ENCODE measurements around the gene TIMM23.
"Not testable (repeated sequence)": the region's sequence is repeated elsewhere in the genome, so short reads cannot be mapped to it uniquely, and the experiment has no call there.

The TIMM23 gene

DNA sequence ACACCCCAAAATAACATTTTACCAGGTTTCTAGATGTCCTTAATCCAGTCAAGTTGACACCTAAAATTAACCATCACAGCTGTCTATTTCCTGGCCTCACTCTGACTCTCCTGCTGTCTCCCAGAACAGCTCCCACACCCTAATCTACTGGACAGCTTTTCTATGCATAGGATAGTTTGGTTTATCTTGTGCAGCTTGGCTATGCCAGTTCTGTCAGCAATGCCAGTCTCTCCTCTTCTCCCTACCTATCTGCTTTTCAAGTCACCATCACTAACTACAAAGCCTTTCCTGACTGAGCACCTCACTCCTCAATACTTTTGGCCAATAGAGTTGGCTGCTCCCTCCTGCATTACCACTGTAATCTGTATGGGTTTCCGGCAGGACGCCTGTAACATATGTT lies 53.1 kb downstream of the TIMM23 start:
- no peak for DNase-seq

DNA sequence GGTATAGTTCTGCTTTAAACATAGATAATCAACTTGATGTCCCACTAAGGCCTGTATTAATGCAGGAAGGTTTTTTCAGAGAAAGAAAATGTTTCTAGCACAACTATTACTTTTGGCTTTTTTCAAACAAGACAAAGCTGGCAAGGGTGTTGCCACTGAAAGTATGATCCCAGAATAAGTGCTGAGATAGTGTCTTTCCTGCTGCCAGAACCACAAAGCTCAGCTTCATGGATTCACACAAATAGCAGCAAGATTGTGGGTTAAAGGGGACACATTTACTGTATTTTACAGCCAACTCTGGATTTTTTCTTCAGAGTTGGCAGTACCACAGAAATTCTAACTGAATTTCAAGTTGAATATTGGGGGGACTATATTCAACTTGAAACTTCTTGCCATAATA lies 53.8 kb downstream of the TIMM23 start:
- no peak for DNase-seq

DNA sequence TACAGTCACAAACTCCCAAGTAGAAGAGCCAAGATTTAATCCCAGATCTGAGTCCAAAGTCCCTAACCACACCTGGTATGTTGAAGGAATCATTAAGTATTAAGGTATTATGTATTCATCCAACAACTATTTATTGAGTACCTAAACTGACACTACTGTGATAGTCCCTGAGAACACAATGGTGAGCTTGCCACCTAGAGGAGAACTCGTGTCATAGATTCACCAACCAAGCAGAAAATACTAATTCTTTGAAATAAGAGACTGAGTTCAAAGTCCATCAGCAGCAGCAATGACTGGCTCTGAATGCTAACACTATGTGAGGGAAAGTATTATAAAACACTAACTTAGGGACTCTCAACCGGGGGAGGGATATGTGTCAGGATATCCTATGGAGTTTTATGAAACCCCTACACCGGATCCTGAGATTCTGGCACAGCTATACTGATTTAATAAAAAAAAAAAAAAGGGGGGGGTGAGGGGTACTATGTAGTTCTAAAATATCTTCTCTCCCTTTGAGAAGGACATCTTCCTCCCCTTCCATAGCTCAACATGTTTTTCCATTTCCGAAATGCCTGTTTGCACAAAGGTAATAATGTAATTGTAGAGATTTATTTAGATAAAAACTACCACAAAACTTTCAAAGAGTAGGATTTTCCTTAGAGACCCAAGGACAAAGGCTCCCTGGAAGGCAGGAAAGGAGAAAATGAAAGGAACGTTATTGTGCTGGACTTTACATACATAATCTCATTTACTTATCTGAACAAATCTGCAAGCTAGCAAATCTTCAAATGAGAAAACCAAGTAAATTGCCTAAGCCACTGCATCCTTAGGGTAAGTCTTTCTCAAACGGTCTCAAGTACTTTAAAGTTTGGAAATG lies 56.5 kb downstream of the TIMM23 start:
- no peak for DNase-seq

DNA sequence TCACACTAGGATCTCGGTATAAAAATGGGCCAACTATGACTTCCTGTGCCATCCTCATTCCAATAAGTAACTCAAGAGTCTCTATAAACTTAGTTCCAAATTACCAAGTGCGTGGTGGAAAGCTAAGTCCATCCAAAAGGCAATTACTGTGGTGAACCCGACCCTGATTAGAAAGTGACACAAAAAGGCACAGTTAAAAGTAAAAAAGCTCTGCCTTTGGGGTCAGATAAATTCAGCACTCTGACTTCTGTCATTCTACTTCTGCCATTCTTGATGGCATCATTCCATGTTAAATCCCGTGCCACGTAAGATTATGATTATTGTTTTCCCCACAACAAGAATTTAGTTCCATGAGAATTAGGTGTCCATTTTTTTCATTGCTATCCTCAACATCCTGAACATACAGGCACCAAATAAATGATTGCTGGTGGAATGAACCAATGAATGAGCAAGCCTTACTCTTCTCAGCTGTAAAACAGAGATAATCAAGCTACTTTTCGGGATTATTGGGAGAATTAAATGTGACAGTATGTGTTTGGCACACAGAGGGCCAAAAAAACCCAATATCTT lies 57.3 kb downstream of the TIMM23 start:
- DNase-seq, result no peak

DNA sequence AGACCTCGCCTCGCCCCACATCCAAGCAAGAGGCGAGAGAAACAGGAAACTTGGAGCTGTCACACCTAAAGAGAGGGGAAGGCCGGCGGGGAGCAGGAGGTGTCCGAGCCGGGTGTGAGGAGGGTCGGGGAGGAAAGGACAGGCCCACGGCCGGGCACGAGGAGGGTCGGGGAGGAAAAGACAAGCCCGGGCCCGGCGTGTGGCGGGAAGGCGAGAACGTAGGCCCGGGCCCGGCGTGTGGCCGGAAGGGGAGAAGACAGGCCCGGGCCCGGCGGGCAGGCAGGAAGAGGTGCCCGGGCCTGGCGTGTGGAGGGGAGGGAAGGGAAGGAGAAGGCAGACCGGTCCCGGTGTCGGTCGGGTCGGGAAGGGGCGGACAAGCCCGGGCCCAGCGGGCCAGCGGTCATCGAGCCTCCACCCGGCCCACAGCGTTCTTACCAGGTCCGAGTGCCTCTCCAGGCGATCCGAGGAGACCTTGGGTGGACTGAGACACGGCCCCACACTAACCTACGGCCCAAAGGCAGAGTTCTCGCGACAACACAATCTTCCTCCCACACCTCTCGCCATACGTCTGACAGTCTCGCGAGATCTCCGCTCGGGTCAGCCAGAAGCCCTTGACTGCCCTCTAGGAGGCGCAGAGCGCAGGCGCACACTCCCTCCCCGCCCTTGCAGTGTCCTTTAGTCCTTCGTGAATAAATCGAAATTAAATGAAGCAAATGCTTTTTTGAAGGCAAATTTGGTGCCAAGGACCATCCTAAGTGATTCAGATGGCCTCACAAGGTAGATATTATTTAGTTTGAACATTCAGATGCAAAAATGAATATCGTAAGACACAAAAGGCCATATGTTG lies 58.0 kb downstream of the TIMM23 start, which contains the start of gene NCOA4:
Gene NCOA4 (minus strand): TSS at position 533 of the 847 bp plus-strand sequence. CDS start 13,943 bp downstream, outside the sequence.
- DNase-seq, result peak; percentile 25

DNA sequence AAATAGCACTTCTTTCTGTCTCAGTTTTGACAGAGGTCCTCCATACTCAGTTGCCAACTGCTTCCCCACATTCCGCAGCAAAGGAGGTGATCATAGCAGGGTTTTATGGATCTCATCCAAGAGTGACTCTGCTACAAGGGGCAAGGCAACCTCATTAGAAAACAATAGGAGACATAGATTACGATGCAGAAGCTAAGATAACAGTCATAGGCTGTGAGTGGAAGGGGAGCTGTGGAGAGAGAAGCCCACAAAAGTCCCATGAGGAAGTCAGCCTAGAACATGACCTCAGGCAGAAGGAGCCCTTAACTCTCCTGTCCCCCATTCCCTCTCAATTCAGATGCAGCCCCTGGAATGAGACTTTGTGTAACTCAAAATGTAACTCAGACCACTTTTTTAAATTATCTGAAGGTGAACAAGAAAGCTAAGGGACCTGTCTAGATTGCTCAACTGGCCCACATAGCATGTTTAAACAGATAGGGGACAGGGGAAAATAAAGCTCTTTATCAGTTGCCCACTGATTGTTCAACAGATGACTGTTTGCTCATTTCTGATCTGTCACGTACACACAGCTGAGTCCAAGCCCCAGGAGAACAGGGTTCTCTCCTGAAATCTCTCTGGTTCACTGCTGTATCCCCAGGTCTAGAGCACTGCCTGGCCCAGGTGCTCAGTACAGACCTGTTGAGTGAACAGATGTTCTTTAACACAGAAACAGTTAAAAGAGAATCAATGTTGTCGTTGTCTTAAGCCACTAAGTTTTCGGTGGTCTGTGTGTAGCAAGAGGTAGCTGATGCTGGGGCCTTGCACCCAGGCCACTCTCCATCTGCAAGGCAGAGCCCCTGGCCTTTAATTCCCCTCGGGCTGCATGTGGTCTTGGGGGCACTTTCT lies 59.6 kb downstream of the TIMM23 start:
- DNase-seq, result no peak

DNA sequence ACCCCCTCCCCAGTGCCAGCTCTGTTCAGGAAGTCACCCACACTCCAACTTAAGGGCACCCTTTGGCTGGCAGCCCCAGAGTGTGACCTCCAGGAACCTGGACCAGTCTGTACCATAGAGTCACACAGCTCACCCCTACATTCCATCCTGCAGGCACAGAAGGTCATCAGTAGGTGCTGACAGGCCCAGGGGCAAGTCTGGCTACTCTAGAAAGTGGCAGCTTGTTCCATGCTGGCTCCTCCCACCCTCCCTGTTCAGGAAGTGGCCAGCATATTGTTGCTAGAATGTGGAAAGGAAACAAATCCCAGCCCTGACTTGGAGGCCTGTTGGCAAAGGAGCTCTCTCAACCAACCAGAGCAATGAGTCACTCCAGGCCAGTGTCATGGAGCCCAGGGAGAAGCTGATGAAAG lies 61.3 kb downstream of the TIMM23 start:
- no peak for DNase-seq

DNA sequence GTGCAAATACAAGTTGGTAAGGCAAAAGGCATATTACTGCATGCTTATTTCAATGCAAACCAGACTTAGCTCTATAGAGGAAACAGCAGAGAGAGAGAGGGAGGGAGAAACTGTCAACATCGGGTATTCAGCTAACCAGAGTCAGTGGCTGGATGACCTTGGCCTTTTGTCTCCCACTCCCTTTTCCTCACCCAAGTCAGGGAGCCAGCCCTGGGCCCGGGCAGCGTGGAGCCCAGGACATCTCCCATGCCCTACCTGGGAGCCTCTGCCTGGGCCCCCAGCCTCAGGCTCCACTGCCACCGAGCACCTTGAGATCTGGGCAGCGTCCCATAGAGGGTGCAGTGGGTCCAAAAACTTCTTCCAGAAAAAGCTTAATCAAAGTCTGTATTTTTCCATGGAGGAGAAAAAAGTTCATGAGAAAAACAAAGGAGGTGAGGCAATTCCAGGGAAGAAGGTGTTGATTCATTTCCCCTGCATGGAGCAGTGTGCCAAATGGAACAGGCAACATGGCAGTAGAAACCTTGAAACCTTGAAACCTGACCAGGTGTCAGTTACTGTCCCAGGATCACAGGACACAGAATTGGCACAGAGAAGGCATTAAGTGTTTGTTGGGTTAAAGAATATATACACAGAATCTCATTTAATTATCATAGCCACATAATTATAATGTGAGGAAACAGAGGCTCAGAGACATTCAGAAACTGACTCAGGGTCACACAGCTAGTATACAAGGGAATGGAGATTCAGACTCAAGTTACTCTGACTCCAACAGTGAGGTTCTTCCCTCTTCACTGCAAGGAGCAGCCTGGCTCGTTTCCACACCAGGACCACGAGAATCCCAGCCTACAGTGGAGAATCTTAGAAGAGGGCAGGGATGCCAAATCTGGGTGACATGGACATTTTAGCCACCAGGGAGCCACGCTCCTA lies 63.9 kb downstream of the TIMM23 start:
- DNase-seq, result no peak

DNA sequence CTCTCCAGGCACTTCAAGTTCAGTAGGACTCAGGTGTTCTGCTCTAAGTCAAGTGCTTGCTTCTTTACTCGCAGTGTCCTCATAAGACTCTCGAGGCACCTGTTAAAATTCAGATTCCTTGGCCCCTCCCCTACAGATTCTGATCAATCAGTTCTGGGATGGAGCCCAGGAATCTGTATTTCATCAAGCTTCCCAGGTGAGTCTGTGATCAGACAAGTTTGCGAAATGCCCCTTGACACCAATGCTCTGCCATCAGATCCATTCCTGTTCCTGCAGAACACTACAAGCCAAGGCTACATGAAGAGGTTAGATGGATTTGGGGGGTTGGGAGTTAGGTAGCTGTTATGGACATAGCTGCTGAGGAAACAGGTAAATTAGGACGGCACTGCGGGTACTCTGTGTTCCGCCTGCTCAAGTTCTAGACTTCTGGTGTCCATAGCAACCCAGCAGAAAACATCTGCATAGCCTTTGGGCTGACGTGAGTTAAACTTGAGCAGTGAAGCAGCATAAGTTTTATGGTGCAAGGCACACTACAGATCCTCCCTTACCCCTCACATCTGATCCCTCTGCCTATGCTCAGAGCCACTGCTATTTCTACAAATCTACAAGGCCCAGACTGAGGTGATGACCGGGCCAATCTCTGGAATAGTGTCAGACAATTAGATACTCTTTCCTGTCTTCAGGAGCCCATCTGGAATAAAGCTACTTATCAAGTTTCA lies 65.0 kb downstream of the TIMM23 start:
- DNase-seq, result no peak

DNA sequence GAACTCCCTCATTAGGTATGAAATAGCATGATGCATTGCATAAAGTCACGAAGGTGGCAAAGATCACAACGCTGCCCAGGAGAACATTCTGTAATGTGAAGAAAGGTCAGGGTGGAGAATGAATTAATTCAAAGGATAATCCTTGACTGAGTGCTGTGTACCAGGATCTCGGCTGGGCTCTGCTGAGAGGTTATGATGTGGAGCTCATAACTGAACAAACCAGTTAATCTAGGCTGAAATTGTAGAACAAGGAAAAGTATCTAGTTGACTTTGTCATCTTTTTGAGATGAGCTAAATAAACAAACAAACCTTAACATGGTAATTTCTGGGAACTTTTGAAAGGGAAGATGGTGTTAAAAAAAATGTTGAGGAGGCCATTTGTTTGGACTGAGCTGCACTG lies 67.7 kb downstream of the TIMM23 start:
- no peak for DNase-seq

DNA sequence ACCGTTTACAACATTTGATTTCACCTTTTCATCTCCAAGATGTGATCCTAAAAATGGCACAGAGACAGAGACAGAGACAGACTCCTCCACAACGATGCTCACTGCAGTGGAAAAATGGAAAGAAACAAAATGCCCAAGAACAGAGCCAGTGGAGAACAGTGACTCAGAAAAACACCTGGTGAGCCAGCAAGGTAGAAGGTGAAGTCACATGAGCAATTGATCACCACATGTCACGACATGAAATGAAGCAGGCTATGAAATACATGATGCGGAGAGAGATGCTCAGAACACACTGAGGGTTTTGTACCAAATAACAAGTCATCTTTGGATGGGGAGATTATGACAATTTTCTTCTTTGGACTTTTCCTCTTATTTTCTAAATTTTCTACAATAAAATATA lies 70.2 kb downstream of the TIMM23 start:
- DNase-seq, result no peak

DNA sequence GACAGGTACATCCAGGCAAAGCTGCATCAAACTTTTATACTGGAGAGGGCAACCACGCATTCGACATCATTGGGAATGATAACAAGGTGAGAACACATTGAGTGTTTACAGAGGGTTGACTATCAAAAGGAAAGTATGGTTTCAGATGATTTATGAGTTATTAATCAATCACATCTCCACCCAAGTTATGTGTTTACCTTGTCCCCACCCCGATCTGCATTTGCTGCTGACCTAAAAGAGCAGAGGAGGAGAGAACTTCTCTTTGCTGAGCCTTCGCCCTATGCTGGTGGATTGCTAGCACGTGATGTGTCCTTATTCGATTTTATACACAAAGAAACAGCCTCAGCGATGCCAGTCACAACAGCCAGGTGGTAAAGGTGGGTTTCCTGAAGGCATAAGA lies 74.0 kb downstream of the TIMM23 start, which contains the start of gene MSMB:
Gene MSMB (minus strand): TSS at position 9 of the 400 bp plus-strand sequence. CDS start 32 bp downstream, outside the sequence.
- no peak for DNase-seq

DNA sequence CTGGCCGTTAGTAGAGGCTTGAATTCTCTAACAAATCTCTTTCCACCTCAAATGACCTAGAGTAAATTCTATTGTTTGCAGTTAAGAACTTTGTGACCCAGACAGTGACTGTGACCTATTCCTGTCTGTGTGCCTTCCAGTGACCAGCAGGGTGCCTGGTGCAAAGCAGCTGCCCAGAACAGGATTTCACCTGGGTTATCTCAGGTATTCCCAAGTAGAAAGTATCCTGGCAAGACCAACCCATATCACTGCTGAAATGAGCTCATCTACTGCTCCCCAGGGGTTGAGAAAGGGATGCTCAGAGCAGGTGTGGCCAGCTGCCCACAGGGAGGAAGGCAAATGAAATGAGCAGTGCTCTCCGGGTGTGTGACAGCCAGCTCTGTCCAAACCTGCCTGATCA lies 75.9 kb downstream of the TIMM23 start:
- no peak for DNase-seq

DNA sequence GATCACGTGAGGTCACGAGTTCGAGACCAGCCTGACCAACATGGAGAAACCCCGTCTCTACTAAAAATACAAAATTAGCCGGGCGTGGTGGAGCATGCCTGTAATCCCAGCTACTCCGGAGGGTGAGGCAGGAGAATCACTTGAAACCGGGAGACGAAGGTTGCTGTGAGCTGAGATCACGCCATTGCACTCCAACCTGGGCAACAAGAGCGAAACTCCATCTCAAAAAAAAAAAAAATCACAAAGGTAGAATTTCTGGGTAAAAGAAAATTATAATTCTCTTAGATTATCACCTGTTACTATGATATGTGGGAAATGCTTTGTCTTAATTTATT lies 77.2 kb downstream of the TIMM23 start:
- not testable (repeated sequence) for DNase-seq

DNA sequence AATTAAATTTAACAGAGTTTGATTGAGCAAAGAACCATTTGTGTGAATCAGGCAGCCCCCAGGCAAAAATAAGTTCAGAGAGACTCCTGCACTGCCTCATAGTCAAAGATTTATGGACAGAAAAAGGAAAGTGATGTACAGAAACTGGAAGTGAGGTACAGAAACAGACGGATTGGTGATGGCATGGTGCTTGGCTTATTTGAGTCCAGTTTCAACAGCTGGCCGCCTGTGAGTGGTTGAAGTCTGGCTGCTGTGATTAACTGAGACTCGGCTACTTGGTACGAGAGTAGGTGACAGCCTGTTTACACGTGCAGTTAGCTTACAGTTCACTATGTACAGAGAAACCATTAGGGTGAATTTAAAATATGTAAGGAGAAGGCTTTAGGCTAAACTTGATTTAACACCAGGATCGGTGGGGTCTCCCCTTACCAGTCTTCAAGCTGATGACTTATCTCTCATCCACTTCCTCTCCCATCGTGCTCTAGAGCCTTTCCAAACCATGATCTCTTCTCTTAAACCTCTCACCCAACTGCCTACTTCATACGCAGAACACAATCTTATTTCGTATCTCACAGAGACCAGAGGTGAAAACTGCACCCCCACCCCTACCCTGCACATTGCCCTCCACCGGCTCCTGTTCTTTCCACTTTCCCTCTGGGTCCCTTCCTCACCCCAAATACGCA lies 78.8 kb downstream of the TIMM23 start:
- DNase-seq, result peak; percentile 37

DNA sequence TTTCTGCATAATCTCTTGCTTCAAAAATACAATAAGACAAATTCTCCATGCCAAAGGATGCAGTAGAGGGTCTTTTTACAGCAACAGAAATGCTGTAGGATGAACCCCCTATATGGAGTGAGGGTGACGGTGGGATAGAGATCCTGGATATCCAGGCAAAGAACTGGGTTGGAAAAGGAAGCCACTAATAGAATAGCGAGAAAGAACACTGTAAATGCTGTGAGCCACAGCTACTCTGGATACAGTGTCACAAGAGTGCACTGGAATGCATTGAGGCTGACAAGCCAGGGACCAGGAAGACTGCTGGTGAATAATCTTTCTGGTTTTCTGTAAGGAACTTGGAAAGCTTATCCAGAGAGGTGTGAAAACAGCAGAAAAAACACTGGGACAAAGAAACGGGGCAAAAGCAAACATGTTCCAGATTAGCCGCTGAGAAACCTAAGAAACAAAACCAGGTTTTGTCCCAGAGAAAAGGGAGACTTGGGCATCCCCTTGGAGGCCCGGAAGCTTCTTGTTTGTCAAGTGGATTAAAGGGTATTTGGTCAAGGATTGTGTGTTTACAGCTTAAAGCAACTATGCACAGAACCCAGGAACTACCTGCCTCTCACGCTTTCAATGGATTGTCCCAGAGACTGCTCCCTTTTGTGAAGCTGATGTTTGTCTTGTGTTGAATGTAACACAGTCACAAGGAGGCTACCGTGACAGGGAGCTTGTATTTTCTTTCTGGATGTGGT lies 79.9 kb downstream of the TIMM23 start:
- DNase-seq, result no peak

DNA sequence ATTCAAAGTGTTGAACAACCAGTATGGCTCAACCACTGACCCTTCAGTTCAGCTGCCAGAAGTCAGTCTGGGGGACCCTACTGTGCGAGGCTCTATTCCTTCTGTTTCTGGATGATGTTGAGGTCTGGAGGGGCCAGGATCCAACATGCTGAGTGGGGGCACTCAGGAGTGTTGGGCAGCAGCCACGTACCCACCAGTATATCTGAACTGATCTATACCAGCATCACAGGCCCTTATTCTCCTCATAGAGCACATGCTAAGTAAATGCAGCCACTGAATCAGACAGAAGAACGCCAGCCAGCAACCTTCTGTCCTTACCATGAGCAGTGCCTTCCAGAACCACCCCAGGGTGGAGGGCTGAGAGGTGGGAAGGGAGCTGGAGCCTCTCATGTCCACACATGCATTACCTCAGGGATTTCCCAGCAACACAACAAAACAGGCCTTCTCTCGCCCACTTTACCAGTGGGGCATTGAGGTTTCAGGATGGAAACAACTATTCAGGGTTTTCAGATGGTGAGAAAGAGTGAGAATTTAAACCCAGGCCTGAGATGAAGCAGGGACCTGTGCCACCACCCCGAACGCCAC lies 80.6 kb downstream of the TIMM23 start:
- DNase-seq, result no peak

All from NCI-H524 treated with DMSO at 0.1 percent for 48 hours (cell line).